Ovary (tissue), 3 donors: ENCODE results near the gene TAF13.

Source experiments
- CTCF ChIP-seq, 3 donors: fragments of 450-650 bp in 2 of 3; fragments of 200-600 bp in 1 of 3; IDR thresholded peaks; one replicate each; pipeline versions ENCODE4 v1.5.1 to v1.8.0; 2016 to 2022; ENCODE audit warnings: antibody characterized with exemption in 3 of 3, mild to moderate bottlenecking in 1 of 3
- EP300 ChIP-seq: sonication (generic); formaldehyde crosslinking; IDR thresholded peaks from one replicate; pipeline ENCODE4 v1.6.1; 2017; ENCODE audit warnings: antibody characterized with exemption
- POLR2A ChIP-seq: fragments of 450-650 bp; IDR thresholded peaks from one replicate; pipeline ENCODE4 v1.6.1; 2017; ENCODE audit warnings: antibody characterized with exemption, mild to moderate bottlenecking, moderate library complexity
- donor health status: DM: no; HTN: no; CAD: no.

GRCh38 chr1:109046671-109047070 lies 29.1 kb downstream of the TAF13 start:
- no peak for TF ChIP-seq CTCF (IDR thresholded peaks at IDR 0.05)
- no peak for TF ChIP-seq EP300
- TF ChIP-seq POLR2A: no peak
